ENCODE measurements around the gene ZNF268. TPM values are rescaled to one million over a fixed set of nuclear protein-coding genes. Genes with fewer than 3 reads are reported as not detected.

The ZNF268 gene
- total and polyA plus RNA-seq, 2 experiments from 2014 or later: 12.9 to 34.6 TPM

DNA sequence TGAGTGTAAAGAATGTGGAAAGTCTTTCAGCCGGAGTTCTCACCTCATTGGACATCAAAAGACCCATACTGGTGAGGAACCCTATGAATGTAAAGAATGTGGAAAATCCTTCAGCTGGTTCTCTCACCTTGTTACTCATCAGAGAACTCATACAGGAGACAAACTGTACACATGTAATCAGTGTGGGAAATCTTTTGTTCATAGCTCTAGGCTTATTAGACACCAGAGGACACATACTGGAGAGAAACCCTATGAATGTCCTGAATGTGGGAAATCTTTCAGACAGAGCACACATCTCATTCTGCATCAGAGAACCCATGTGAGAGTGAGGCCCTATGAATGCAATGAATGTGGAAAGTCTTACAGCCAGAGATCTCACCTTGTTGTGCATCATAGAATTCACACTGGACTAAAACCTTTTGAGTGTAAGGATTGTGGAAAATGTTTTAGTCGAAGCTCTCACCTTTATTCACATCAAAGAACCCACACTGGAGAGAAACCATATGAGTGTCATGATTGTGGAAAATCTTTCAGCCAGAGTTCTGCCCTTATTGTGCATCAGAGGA lies 25.1 kb upstream of the ZNF268 start:
- H3K4me3 ChIP-seq: no peak overlapping the region

DNA sequence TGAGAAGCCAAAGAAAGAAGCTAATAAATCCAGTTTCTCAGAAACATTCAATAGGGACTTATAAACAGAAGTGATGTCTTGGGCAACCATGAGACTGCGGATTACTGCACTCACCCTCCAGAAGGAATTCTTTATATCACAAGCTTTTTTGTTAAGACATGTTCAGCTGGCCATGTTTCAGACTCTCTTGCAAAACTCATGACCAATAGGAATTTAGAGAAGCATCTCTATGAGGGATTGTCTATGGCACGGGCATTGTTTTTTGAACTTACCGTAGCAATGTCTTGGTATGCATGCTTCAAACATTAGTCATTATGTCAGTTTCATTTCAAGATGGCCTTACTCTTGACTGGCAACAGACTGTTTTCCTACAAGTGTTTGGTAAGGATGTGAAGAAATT lies 15.5 kb upstream of the ZNF268 start:
- no peak overlapping the region for H3K4me2 ChIP-seq
- H3K4me3 ChIP-seq: no peak overlapping the region
- H3K79me2 ChIP-seq: no peaks in the 10 kb centered on the region
- WGBS (ENCODE audit: low lambda C conversion rate, missing lambda C conversion rate): 91% methylated on average over 3 of the region's 3 CpGs
- no peaks in the 10 kb centered on the region for H3K9me2 ChIP-seq (replicated peaks; ENCODE audit: insufficient read depth)
- no peaks in the 10 kb centered on the region for H3K4me1 ChIP-seq (ENCODE audit: insufficient read depth)
- H4K20me1 ChIP-seq (ENCODE audit: insufficient read depth, poor library complexity, severe bottlenecking): no peaks in the 10 kb centered on the region
- H2AFZ ChIP-seq: no peak overlapping the region
- TF ChIP-seq EZH2 (IDR thresholded peaks at IDR 0.05; ENCODE audit: borderline replicate concordance) (no peak), EZH2phosphoT487 (IDR thresholded peaks at IDR 0.05; ENCODE audit: low read depth, severe bottlenecking, unreplicated experiment) (no peak)
- TF ChIP-seq, protein P1, sequence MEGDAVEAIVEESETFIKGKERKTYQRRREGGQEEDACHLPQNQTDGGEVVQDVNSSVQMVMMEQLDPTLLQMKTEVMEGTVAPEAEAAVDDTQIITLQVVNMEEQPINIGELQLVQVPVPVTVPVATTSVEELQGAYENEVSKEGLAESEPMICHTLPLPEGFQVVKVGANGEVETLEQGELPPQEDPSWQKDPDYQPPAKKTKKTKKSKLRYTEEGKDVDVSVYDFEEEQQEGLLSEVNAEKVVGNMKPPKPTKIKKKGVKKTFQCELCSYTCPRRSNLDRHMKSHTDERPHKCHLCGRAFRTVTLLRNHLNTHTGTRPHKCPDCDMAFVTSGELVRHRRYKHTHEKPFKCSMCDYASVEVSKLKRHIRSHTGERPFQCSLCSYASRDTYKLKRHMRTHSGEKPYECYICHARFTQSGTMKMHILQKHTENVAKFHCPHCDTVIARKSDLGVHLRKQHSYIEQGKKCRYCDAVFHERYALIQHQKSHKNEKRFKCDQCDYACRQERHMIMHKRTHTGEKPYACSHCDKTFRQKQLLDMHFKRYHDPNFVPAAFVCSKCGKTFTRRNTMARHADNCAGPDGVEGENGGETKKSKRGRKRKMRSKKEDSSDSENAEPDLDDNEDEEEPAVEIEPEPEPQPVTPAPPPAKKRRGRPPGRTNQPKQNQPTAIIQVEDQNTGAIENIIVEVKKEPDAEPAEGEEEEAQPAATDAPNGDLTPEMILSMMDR (IDR thresholded peaks at IDR 0.05; ENCODE audit: poor library complexity): no peak
- no peaks in the 10 kb centered on the region for H3K9me3 ChIP-seq (ENCODE audit: low read depth)
- no peaks in the 10 kb centered on the region for H3K36me3 ChIP-seq (replicated peaks; ENCODE audit: insufficient read depth, low read depth)
- H3K27ac ChIP-seq: no peak overlapping the region
- no peaks in the 10 kb centered on the region for H3K27me3 ChIP-seq
- DNase-seq (ENCODE audit: low spot score): no peak

More for the DNA sequence above, 25.1 kb upstream of the ZNF268 start:
- Histone ChIP-seq H3K27ac (no peak overlapping the region), H3K4me2 (no peak overlapping the region), H3K79me2 (no peaks in the 10 kb centered on the region), H2AFZ (no peak overlapping the region), H3K9me3 (ENCODE audit: low read depth) (peaks cover 76% of the 10 kb centered on the region), H3K27me3 (no peaks in the 10 kb centered on the region), H3K36me3 (replicated peaks; ENCODE audit: insufficient read depth, low read depth) (peaks cover 21% of the 10 kb centered on the region), H3K9me2 (replicated peaks; ENCODE audit: insufficient read depth) (no peaks in the 10 kb centered on the region), H3K4me1 (ENCODE audit: insufficient read depth) (no peaks in the 10 kb centered on the region), H4K20me1 (ENCODE audit: insufficient read depth, poor library complexity, severe bottlenecking) (no peaks in the 10 kb centered on the region)
- WGBS (ENCODE audit: low lambda C conversion rate, missing lambda C conversion rate): 91% methylated on average over 2 of the region's 2 CpGs
- DNase-seq (ENCODE audit: low spot score): no peak
- TF ChIP-seq, protein P1 (IDR thresholded peaks at IDR 0.05; ENCODE audit: poor library complexity): no peak
- TF ChIP-seq EZH2 (IDR thresholded peaks at IDR 0.05; ENCODE audit: borderline replicate concordance): no peak
- no peak for TF ChIP-seq EZH2phosphoT487 (IDR thresholded peaks at IDR 0.05; ENCODE audit: low read depth, severe bottlenecking, unreplicated experiment)

DNA sequence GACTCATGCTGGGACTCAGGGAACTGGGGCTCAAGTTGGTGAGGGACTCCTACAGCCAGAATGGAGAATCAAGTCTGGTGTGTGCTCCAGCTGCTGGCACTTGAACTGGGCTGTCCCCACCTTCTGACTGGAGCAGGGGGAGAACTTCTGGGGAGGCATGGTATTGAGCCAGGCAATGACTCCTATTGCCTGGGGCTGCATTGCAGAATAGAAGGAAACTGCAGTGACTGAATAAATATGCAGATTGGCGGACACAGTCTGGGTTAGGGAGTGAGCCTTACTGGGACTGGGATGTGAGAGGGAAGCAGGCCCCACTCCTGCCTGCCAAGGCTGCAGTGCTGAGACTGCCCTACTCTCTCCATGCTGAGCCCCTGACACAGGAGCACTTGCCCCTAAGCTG lies 8.8 kb upstream of the ZNF268 start:
- H3K4me3 ChIP-seq: no peak overlapping the region

More for the DNA sequence above, 8.8 kb upstream of the ZNF268 start:
- 82% methylated on average over 1 of the region's 1 CpG for WGBS (ENCODE audit: low lambda C conversion rate, missing lambda C conversion rate)
- no peak overlapping the region for H3K27ac ChIP-seq
- no peaks in the 10 kb centered on the region for H3K27me3 ChIP-seq
- H3K9me3 ChIP-seq (ENCODE audit: low read depth): peaks cover 11% of the 10 kb centered on the region
- no peak overlapping the region for H2AFZ ChIP-seq
- H3K9me2 ChIP-seq (replicated peaks; ENCODE audit: insufficient read depth): no peaks in the 10 kb centered on the region
- TF ChIP-seq EZH2 (IDR thresholded peaks at IDR 0.05; ENCODE audit: borderline replicate concordance) (no peak), EZH2phosphoT487 (IDR thresholded peaks at IDR 0.05; ENCODE audit: low read depth, severe bottlenecking, unreplicated experiment) (no peak)
- TF ChIP-seq, protein P1 (IDR thresholded peaks at IDR 0.05; ENCODE audit: poor library complexity): no peak
- DNase-seq (ENCODE audit: low spot score): no peak
- no peaks in the 10 kb centered on the region for H3K4me1 ChIP-seq (ENCODE audit: insufficient read depth)
- no peaks in the 10 kb centered on the region for H3K79me2 ChIP-seq
- H3K4me2 ChIP-seq: no peak overlapping the region
- no peaks in the 10 kb centered on the region for H3K36me3 ChIP-seq (replicated peaks; ENCODE audit: insufficient read depth, low read depth)
- H4K20me1 ChIP-seq (ENCODE audit: insufficient read depth, poor library complexity, severe bottlenecking): no peaks in the 10 kb centered on the region
